Jurkat, Clone E6-1 (cell line): ENCODE results near the gene PDE12. TPM values are rescaled to one million over a fixed set of nuclear protein-coding genes. Genes with fewer than 3 reads are reported as not detected.

Experiments used
- DNase-seq: peaks from one replicate; pipeline ENCODE4 v3.0.0-alpha.2; 2011; ENCODE audit warnings: low read depth, low spot score
- H3K4me3 ChIP-seq: 2 replicates; pipeline ENCODE4 v1.5.1; 2011; ENCODE audit warnings: mild to moderate bottlenecking, low read length, control low read depth, moderate library complexity
- polyA plus RNA-seq: library from polyadenylated mRNA; unstranded; fragments of >200 nt; gene quantifications from one replicate; pipeline ENCODE4 v1.2.1, GENCODE V29; 2012; ENCODE audit warnings: missing spikeins; ENCODE audit not compliant: insufficient read length, insufficient read depth

PDE12 gene
- 12.2 TPM for polyA plus RNA-seq

DNA sequence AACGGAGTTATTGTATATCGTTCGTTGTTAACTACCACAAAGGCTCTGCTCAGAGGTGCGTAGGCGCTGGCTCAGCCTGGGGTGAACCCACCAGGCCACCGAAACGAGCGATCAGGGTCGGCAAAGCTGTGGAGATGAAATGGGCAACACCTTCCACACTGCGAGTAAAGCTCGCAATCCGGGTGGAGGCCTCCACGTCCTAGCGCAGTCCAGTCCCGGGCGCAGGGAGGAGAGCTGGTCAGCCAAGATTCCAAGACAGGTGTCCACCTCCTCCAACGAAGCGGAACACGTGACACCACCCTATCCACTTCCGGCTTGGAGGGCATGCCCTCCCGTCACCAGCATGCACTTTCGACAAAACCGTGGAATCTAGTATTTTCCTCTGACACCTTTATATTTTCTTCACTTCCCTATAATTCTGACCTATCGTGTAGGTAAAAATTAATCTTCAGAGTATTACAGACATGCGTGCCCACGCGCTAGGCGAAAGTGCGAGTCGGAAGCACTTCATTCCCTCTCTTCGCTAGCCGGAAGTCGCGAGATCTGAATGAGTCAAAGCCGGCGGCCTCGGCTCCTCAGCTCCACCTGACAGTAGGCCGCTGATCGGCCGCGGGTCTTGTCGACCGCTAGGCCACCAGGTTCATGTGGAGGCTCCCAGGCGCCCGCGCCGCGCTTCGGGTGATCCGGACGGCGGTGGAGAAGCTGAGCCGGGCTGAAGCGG, at the start of gene PDE12:
Gene PDE12 (plus strand): TSS at position 537 of the 721 bp plus-strand sequence. CDS start 106 bp downstream, at position 643.
- peak; percentile 88 for DNase-seq

GRCh38 chr3:57512166-57512565, 43.9 kb upstream of the PDE12 start:
- DNase-seq, result no peak
- no peak overlapping the region for H3K4me3 ChIP-seq

More for the DNA sequence above, at the start of gene PDE12:
- peak within 1 kb of the TSS; percentile 95 for H3K4me3 ChIP-seq

GRCh38 chr3:57518276-57518915, 37.7 kb upstream of the PDE12 start:
- DNase-seq, result no peak
- no peak overlapping the region for H3K4me3 ChIP-seq

GRCh38 chr3:57530071-57530608, 25.9 kb upstream of the PDE12 start:
- H3K4me3 ChIP-seq, result no peak overlapping the region
- DNase-seq, result no peak

DNA sequence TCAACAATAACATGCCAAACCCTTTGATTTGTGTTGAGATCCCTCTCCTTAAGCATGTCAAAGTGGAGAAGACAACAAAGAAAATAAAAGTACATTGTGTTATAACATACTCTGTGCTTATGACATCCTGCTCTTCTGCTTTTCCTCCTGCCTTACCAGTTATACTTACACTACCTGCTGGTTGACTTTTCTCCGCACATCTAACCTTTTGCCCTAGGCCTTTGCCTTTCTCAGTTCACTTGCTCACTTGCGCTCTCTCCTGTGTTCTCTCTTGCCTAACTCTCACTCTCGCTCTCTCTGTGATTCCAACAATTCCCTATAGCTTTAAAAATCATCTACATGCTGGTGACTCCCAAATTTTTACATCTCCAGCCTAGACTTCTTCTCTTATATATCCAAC, 17.6 kb upstream of the PDE12 start:
- DNase-seq, result no peak
- no peak overlapping the region for H3K4me3 ChIP-seq

GRCh38 chr3:57544181-57545125, 11.6 kb upstream of the PDE12 start, which contains the start of gene DNAH12:
Gene DNAH12 (minus strand): TSS chr3:57544344. CDS start chr3:57542870, 1,474 bp downstream.
- no peak within 1 kb of the TSS for H3K4me3 ChIP-seq
- DNase-seq, result no peak

DNA sequence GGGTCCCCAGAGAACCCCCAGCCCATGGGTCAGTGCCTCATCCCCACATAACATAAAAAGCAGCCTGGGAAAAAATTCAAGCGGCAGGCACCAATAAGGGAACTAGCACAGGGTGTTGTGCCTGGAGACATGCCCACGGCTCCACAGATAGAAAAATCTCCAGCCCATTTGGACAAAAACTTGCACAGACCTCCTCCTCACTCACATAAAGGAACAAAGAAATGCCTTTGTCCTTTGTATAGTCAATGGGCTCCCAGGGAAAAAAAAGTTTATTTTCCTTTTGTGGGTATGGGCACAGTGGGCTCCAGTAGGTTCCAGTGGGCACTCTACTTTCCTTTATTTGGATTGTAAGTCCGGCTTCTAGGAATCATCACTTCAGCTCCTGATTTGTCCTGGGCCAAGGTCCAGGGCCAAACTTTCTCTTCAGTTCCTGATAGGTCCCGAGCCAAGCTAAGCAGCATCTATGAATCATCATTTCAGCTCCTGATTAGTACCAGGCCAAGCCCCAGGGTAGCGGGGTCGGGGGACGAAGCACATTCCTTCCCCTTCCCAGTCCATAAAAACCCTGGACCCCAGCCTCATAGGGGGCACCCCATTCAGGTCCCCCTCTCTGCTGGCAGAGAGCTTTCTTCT, 10.3 kb upstream of the PDE12 start:
- no peak overlapping the region for H3K4me3 ChIP-seq
- no peak for DNase-seq

- no peak overlapping the region for H3K4me3 ChIP-seq
- DNase-seq, result no peak
Measured at GRCh38 chr3:57546616-57547015, 9.5 kb upstream of the PDE12 start.

DNA sequence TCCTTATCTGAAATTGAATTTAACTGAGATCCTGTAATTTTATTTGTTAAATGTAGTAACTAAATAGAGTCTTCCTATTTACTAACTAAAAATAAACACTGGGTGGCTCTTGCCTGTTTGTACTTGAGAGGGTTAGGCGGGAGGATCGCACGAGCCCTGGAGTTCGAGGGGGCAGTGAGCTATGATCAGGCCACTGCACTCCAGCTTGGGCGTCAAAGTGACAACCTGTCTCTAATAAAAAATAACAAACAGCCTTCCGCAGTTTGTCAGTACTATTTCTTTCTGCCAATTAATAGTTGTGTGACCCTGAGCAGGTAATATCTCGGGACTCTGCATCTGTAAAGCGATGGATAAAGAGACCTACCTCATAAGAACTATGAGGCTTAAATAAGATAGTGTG, 768 bp upstream of the PDE12 start:
- no peak for DNase-seq
- peak overlapping the region; percentile 95 for H3K4me3 ChIP-seq

DNA sequence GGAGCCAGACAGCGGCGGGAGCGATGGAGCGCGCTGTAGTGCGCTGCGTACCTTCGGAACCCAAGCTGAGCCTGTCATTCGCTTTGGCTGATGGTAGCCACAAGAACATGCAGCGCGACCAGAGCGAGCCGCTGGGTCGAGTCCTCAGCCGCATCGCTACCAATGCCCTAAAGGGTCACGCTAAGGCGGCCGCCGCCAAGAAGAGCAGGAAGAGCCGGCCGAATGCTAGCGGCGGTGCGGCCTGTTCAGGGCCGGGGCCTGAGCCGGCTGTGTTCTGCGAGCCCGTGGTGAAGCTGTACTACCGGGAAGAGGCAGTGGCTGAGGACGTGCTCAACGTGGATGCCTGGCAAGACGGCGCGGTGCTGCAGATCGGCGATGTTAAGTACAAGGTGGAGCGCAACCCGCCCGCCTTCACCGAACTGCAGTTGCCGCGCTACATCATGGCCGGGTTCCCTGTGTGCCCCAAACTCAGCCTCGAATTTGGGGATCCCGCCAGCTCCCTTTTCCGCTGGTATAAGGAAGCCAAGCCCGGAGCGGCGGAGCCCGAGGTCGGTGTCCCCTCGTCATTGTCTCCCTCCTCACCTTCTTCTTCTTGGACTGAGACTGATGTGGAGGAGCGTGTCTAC, 498 bp downstream of the PDE12 start:
- H3K4me3 ChIP-seq, result peak overlapping the region; percentile 95
- DNase-seq, result no peak

DNA sequence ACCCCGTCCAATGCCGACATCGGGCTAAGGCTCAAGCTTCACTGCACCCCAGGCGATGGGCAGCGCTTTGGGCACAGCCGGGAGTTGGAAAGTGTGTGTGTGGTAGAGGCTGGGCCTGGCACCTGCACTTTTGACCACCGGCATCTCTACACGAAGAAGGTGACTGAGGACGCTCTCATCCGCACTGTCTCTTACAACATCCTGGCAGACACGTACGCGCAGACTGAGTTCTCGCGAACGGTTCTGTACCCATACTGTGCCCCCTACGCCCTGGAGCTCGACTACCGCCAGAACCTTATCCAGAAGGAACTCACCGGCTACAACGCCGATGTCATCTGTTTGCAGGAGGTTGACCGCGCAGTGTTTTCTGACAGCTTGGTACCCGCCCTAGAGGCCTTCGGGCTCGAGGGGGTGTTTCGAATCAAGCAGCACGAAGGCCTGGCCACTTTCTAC, 1.0 kb downstream of the PDE12 start:
- DNase-seq, result no peak
- peak overlapping the region; percentile 95 for H3K4me3 ChIP-seq

DNA sequence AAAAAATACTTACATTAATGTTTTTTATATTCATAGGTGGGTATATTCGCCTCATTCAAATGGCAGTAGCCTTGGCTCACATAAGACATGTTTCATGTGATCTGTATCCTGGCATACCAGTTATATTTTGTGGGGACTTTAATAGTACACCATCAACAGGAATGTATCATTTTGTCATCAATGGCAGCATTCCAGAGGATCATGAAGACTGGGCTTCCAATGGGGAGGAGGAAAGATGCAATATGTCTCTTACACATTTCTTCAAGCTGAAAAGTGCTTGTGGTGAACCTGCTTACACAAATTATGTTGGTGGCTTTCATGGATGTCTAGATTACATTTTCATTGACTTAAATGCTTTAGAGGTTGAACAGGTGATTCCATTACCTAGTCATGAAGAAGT, 3.5 kb downstream of the PDE12 start:
- DNase-seq, result no peak

GRCh38 chr3:57569859-57570450, 13.9 kb downstream of the PDE12 start:
- no peak for DNase-seq
- no peak overlapping the region for H3K4me3 ChIP-seq

More for the DNA sequence above, 3.5 kb downstream of the PDE12 start:
- H3K4me3 ChIP-seq, result no peak overlapping the region

GRCh38 chr3:57570878-57571277, 14.8 kb downstream of the PDE12 start:
- H3K4me3 ChIP-seq, result no peak overlapping the region
- DNase-seq, result no peak

DNA sequence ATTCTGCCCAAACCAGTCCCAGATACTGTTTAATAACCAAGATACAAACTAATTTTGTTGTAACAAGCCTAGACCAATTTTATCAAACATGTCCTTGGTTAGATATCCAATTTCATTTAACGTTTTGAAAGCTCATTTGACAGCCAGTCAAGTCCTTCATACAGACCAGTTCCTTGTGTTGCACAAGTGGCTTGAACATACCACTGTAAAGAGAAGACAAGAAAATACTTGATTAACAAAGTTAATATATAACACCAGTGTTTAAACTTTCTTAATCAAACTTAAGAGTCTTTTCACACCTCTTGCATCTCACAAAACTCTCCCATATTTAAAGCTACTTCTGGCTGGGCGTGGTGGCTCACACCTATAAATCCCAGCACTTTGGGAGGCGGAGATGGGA, 16.0 kb downstream of the PDE12 start:
- no peak overlapping the region for H3K4me3 ChIP-seq
- DNase-seq, result no peak

- no peak overlapping the region for H3K4me3 ChIP-seq
- DNase-seq, result no peak
Measured at GRCh38 chr3:57575966-57576626, 20.0 kb downstream of the PDE12 start.

DNA sequence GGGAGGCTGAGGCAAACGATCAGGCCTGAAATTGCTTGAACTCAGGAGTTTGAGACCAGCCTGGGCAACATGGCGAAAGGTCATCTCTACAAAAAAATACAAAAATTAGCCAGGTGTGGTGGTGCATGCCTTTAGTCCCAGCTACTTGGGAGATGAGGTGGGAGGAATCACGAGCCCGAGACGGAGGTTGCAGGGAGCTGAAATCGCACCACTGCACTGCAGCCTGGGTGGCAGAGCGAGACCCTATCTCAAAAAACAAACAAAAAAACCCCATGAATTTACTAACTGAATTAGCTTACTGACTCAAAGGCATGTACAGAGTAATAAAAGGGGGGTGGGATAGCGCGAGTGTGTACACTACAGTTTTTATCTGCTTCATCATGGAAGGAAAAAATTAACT, 21.7 kb downstream of the PDE12 start:
- H3K4me3 ChIP-seq, result no peak overlapping the region
- no peak for DNase-seq
